ENCODE data around the gene FAXDC2.

DNA sequence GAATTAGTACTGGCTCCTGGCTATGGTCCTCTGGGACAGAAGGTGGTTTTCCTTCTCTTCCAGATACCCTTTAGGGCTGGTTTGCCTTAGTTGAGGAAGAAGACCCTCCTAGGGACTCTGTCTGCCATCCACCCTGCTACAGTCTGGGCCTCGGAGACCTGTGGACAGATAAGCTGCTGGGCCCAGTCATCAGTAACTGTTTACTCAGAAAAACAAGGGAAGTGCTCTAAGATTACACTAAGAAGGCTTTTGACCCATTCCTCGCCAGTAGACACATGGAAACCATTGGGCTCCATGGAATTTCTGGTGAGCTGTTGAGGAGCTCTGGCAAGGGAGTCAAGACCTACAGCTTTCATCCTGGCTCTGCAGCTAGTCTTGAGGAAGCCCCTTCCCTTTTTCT, 64.0 kb downstream of the FAXDC2 start:
- no peak for TF ChIP-seq ZNF350 (tag by site-specific recombination; IDR thresholded peaks at IDR 0.05)
- no peak for TF ChIP-seq SP2 (tag by site-specific recombination; IDR thresholded peaks at IDR 0.05)
- TF ChIP-seq TCF7L2 (IDR thresholded peaks at IDR 0.05; ENCODE audit: borderline replicate concordance, low read depth, low read length), result no peak

Measured in HEK293 (cell line).